ENCODE measurements around the gene HSPA4L.

The HSPA4L gene

DNA sequence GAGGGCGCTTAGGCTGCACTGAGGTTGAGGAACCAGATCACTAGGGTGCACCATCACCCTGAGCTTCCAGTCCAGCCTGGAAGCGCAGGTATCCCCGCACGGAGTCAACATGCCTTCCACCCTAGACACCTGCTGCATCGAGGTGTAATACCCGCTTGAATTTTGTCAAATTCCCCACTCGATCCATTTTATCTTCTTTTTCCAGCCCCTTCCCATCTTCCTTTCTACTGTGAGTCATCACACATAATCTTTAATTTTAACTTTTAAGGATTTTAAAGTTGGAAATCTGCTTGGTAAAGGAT, 99.4 kb downstream of the HSPA4L start:
- no peak overlapping the region for H3K27ac Mint-ChIP-seq
- no peaks in the 10 kb centered on the region for H3K9me3 Mint-ChIP-seq
- H3K27me3 Mint-ChIP-seq, result no peaks in the 10 kb centered on the region
- H3K4me1 Mint-ChIP-seq, result peaks cover 19% of the 10 kb centered on the region
- peaks cover 8% of the 10 kb centered on the region for H3K36me3 Mint-ChIP-seq
- peak overlapping the region; percentile 99 for H3K4me3 Mint-ChIP-seq

DNA sequence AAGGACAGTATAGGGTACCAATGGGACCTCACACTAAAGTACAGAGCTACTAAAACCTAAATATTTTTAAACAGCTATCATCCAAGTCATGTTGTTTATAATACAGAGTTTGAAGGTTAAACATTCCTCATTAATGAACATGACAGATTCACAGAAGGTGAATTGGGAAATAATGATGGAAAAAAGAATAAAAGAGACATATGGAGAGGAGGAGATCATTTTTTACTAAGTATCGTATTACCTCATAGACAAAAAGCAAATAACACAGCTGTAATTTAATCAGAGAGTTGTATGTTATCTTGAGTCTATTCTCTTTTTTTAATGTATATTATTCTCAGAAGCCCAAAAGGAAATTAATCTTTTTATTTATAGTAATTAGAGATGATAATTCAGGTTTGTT, 106.4 kb downstream of the HSPA4L start:
- Mint-ChIP-seq H3K27ac (no peak overlapping the region), H3K4me1 (no peaks in the 10 kb centered on the region), H3K9me3 (no peaks in the 10 kb centered on the region), H3K36me3 (peaks cover 6% of the 10 kb centered on the region), H3K4me3 (no peak overlapping the region), H3K27me3 (no peaks in the 10 kb centered on the region)

DNA sequence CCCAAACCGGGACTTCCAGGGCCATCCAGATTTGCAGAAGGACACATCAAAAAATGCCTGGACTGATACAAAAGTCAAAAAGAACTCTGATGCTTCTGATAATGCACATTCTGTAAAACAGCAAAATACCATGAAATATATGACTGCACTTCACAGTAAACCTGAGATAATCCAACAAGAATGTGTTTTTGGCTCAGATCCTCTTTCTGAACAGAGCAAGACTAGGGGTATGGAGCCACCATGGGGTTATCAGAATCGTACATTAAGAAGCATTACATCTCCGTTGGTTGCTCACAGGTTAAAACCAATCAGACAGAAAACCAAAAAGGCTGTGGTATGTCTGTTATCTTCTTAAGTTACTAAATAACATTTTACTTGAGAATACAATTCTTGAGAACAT, 107.8 kb downstream of the HSPA4L start:
- no peaks in the 10 kb centered on the region for H3K9me3 Mint-ChIP-seq
- no peak overlapping the region for H3K27ac Mint-ChIP-seq
- H3K4me3 Mint-ChIP-seq, result no peak overlapping the region
- no peaks in the 10 kb centered on the region for H3K27me3 Mint-ChIP-seq
- H3K36me3 Mint-ChIP-seq, result peaks cover 9% of the 10 kb centered on the region
- no peaks in the 10 kb centered on the region for H3K4me1 Mint-ChIP-seq
